ENCODE data around the gene TMEM200C.
A peak's percentile ranks its signal among the peaks of the same experiment; 100 is the strongest.

The TMEM200C gene

GRCh38 chr18:5891854-5892215 lies 3.5 kb downstream of the TMEM200C start:
- Mint-ChIP-seq H3K36me3 (ENCODE audit: low read depth) (peaks cover 17% of the 10 kb centered on the region), H3K27me3 (ENCODE audit: low read depth, poor library complexity) (peaks cover 20% of the 10 kb centered on the region), H3K9me3 (no peaks in the 10 kb centered on the region), H3K27ac (no peak overlapping the region), H3K4me1 (peaks cover 42% of the 10 kb centered on the region), H3K4me3 (peak overlapping the region; percentile 87)
- DNase-seq = no peak
- no peak for TF ChIP-seq CTCF (IDR thresholded peaks at IDR 0.05)

GRCh38 chr18:5891184-5891853 lies 4.0 kb downstream of the TMEM200C start:
- H3K4me3 Mint-ChIP-seq = peak overlapping the region; percentile 87
- TF ChIP-seq CTCF (IDR thresholded peaks at IDR 0.05) = no peak

GRCh38 chr18:5890331-5891183 lies 4.8 kb downstream of the TMEM200C start:
- peaks cover 20% of the 10 kb centered on the region for H3K27me3 Mint-ChIP-seq (ENCODE audit: low read depth, poor library complexity)
- peak; percentile 77 for DNase-seq
- H3K4me3 Mint-ChIP-seq = peak overlapping the region; percentile 73
- peaks cover 33% of the 10 kb centered on the region for H3K4me1 Mint-ChIP-seq
- H3K36me3 Mint-ChIP-seq (ENCODE audit: low read depth) = peaks cover 17% of the 10 kb centered on the region
- TF ChIP-seq CTCF (IDR thresholded peaks at IDR 0.05) = no peak
- H3K9me3 Mint-ChIP-seq = no peaks in the 10 kb centered on the region
- H3K27ac Mint-ChIP-seq = no peak overlapping the region

More at GRCh38 chr18:5891184-5891853, 4.0 kb downstream of the TMEM200C start:
- H3K4me1 Mint-ChIP-seq = peaks cover 37% of the 10 kb centered on the region
- peaks cover 20% of the 10 kb centered on the region for H3K27me3 Mint-ChIP-seq (ENCODE audit: low read depth, poor library complexity)
- no peak for DNase-seq
- peaks cover 17% of the 10 kb centered on the region for H3K36me3 Mint-ChIP-seq (ENCODE audit: low read depth)
- H3K9me3 Mint-ChIP-seq = no peaks in the 10 kb centered on the region
- no peak overlapping the region for H3K27ac Mint-ChIP-seq

- no peak for TF ChIP-seq CTCF (IDR thresholded peaks at IDR 0.05)
Measured at GRCh38 chr18:5885361-5885760, 10.0 kb downstream of the TMEM200C start.

GRCh38 chr18:5884375-5884774 lies 10.9 kb downstream of the TMEM200C start:
- no peaks in the 10 kb centered on the region for H3K4me1 Mint-ChIP-seq
- H3K27ac Mint-ChIP-seq = no peak overlapping the region
- TF ChIP-seq CTCF (IDR thresholded peaks at IDR 0.05) = no peak
- H3K27me3 Mint-ChIP-seq (ENCODE audit: low read depth, poor library complexity) = peaks cover 4% of the 10 kb centered on the region
- DNase-seq = no peak
- no peaks in the 10 kb centered on the region for H3K9me3 Mint-ChIP-seq
- H3K36me3 Mint-ChIP-seq (ENCODE audit: low read depth) = peaks cover 8% of the 10 kb centered on the region
- H3K4me3 Mint-ChIP-seq = no peak overlapping the region

More at GRCh38 chr18:5885361-5885760, 10.0 kb downstream of the TMEM200C start:
- Mint-ChIP-seq H3K27me3 (ENCODE audit: low read depth, poor library complexity) (peaks cover 8% of the 10 kb centered on the region), H3K27ac (no peak overlapping the region), H3K9me3 (no peaks in the 10 kb centered on the region), H3K36me3 (ENCODE audit: low read depth) (peaks cover 8% of the 10 kb centered on the region), H3K4me1 (no peaks in the 10 kb centered on the region), H3K4me3 (no peak overlapping the region)
- DNase-seq = no peak
